HG03025 (cell line): Measurements from ENCODE around the gene KRTAP5-4.
"Not testable (repeated sequence)": the region's sequence is repeated elsewhere in the genome, so short reads cannot be mapped to it uniquely, and the experiment has no call there.

Source experiments
- ATAC-seq: cut with Tn5 transposase; IDR thresholded peaks from one replicate; pipeline ENCODE4 v1.9.1; 2021; ENCODE audit warnings: mild to moderate bottlenecking, moderate library complexity; ENCODE audit not compliant: unreplicated experiment, low FRiP score

KRTAP5-4 gene

GRCh38 chr11:1575756-1576155, 46.2 kb downstream of the KRTAP5-4 start:
- ATAC-seq, result not testable (repeated sequence)

GRCh38 chr11:1574933-1575242, 47.0 kb downstream of the KRTAP5-4 start:
- no peak for ATAC-seq

GRCh38 chr11:1574238-1574932, 47.6 kb downstream of the KRTAP5-4 start:
- no peak for ATAC-seq

- ATAC-seq, result no peak
Measured at GRCh38 chr11:1573903-1574237, 48.1 kb downstream of the KRTAP5-4 start.

- no peak for ATAC-seq
Measured at GRCh38 chr11:1573077-1573902, 48.6 kb downstream of the KRTAP5-4 start.

GRCh38 chr11:1572197-1573076, 49.5 kb downstream of the KRTAP5-4 start, which contains the start of gene DUSP8:
DUSP8 (minus strand) TSS chr11:1572271; CDS start chr11:1565826, 6,445 bp downstream.
- ATAC-seq, result no peak

- no peak for ATAC-seq
Measured at GRCh38 chr11:1571760-1572196, 50.2 kb downstream of the KRTAP5-4 start.
